A673 (cell line): Measurements from ENCODE around the gene TAOK3. TPM values are rescaled to one million over a fixed set of nuclear protein-coding genes. Genes with fewer than 3 reads are reported as not detected.

Experiments
- BruUV-seq: library from RNA; stranded (reverse); fragments of 400-500 nt; replicated peaks from 2 replicates; lab custom pipeline; 2021; lab: Mats Ljungman, UMichigan
- CTCF ChIA-PET: fragments of 300-600 bp; sonication (Branson Sonifier 250); formaldehyde crosslinking; loops from one replicate; lab custom pipeline; 2022; ENCODE audit warnings: antibody characterized with exemption; lab: Charles Lee
- POLR2A ChIA-PET: fragments of 300-600 bp; sonication (Branson Sonifier 250); formaldehyde crosslinking; loops from one replicate; lab custom pipeline; 2022; ENCODE audit warnings: antibody characterized with exemption; ENCODE audit not compliant: low non-redundant PET; lab: Charles Lee
- DNase-seq: peaks from one replicate; pipeline ENCODE4 v3.0.0-alpha.2; 2015; ENCODE audit warnings: low spot score
- H3K27ac ChIP-seq: fragments of 200-600 bp; sonication (generic); 2 replicates; pipeline ENCODE4 v1.5.1; 2016; ENCODE audit warnings: mixed run types, low read depth, mild to moderate bottlenecking, mixed read lengths, antibody characterized with exemption, low read length; ENCODE audit not compliant: poor library complexity, severe bottlenecking
- H3K27me3 ChIP-seq: fragments of 200-600 bp; sonication (generic); replicated peaks from 2 replicates; pipeline ENCODE4 v1.6.1; 2017; ENCODE audit warnings: mixed run types, low read depth, mild to moderate bottlenecking, mixed read lengths, antibody characterized with exemption, low read length; ENCODE audit not compliant: insufficient read depth, poor library complexity
- H3K36me3 ChIP-seq: fragments of 200-600 bp; sonication (generic); 2 replicates; pipeline ENCODE4 v1.6.1; 2016; ENCODE audit warnings: mixed run types, mild to moderate bottlenecking, mixed read lengths, antibody characterized with exemption, low read length; ENCODE audit not compliant: insufficient read depth, poor library complexity, severe bottlenecking
- H3K4me1 ChIP-seq: fragments of 200-600 bp; sonication (generic); 2 replicates; pipeline ENCODE4 v1.6.1; 2017; ENCODE audit warnings: mixed run types, mild to moderate bottlenecking, mixed read lengths, antibody characterized with exemption, low read length; ENCODE audit not compliant: insufficient read depth, poor library complexity, severe bottlenecking
- H3K4me3 ChIP-seq: fragments of 200-600 bp; sonication (generic); 2 replicates; pipeline ENCODE4 v1.5.1; 2016; ENCODE audit warnings: low read depth, mixed run types, mild to moderate bottlenecking, mixed read lengths, low read length; ENCODE audit not compliant: poor library complexity, severe bottlenecking
- H3K9me3 ChIP-seq: fragments of 200-600 bp; sonication (generic); 2 replicates; pipeline ENCODE4 v1.6.1; 2016; ENCODE audit warnings: mixed run types, low read depth, mild to moderate bottlenecking, mixed read lengths, antibody characterized with exemption, low read length; ENCODE audit not compliant: poor library complexity, severe bottlenecking
- EZH2 ChIP-seq: fragments of 200-600 bp; sonication (generic); IDR thresholded peaks from 2 replicates; pipeline ENCODE4 v1.6.1; 2017; ENCODE audit warnings: borderline replicate concordance, low read depth, mild to moderate bottlenecking, mixed read lengths, antibody characterized with exemption, low read length; ENCODE audit not compliant: poor library complexity, severe bottlenecking
- intact Hi-C: fragments of 100-400 bp; cut with micrococcal nuclease; formaldehyde crosslinking; loops from one replicate; pipeline ENCODE4 v1.10.0; 2022; ENCODE audit not compliant: unreplicated experiment
- total RNA-seq: library from RNA; stranded (reverse); gene quantifications from 2 replicates; pipeline ENCODE4 v1.2.3, GENCODE V29; 2021
- TF ChIP-seq, protein P1 (sequence below): fragments of 300-800, 200-600 bp; sonication (generic); conservative IDR thresholded peaks from 2 replicates; pipeline ENCODE4 v1.5.1; 2017; ENCODE audit warnings: low read depth, mild to moderate bottlenecking, antibody characterized with exemption, low read length, moderate library complexity, mixed read lengths

Gene TAOK3
- total RNA-seq, 1 experiment from 2014 or later, result 48.9 TPM

DNA sequence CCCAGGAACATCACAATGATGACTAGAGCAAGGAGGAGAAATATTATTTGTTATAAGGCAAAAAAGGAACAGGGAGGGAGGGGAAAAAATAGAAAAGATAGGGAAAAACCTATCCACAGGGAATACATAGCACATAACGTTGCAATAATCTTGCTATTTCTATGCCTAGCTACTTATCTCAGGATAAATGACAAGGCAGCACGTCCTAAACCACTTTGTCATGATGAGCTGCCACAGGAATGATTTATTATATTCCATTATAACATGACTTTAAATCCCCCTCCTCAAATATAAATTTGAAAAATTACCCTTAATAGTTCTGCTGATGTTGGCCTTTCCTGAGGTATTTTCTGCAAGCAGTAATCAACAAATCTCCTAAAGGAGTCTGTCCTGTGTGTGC, 160.1 kb downstream of the TAOK3 start:
- no peaks in the 10 kb centered on the region for H3K27me3 ChIP-seq
- BruUV-seq, result no TSS peak
- DNase-seq, result no peak
- H3K4me3 ChIP-seq, result no peak overlapping the region
- TF ChIP-seq, protein P1, sequence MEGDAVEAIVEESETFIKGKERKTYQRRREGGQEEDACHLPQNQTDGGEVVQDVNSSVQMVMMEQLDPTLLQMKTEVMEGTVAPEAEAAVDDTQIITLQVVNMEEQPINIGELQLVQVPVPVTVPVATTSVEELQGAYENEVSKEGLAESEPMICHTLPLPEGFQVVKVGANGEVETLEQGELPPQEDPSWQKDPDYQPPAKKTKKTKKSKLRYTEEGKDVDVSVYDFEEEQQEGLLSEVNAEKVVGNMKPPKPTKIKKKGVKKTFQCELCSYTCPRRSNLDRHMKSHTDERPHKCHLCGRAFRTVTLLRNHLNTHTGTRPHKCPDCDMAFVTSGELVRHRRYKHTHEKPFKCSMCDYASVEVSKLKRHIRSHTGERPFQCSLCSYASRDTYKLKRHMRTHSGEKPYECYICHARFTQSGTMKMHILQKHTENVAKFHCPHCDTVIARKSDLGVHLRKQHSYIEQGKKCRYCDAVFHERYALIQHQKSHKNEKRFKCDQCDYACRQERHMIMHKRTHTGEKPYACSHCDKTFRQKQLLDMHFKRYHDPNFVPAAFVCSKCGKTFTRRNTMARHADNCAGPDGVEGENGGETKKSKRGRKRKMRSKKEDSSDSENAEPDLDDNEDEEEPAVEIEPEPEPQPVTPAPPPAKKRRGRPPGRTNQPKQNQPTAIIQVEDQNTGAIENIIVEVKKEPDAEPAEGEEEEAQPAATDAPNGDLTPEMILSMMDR, result no peak
- TF ChIP-seq EZH2, result no peak
- intact Hi-C loops, result no loop called here
- H3K4me1 ChIP-seq, result no peaks in the 10 kb centered on the region
- CTCF ChIA-PET, result no interaction called here
- no peak overlapping the region for H3K27ac ChIP-seq
- H3K36me3 ChIP-seq, result peaks cover 9% of the 10 kb centered on the region
- POLR2A ChIA-PET, result no interaction called here
- H3K9me3 ChIP-seq, result no peaks in the 10 kb centered on the region

- Histone ChIP-seq H3K4me3 (no peak overlapping the region), H3K27ac (no peak overlapping the region), H3K27me3 (no peaks in the 10 kb centered on the region), H3K9me3 (no peaks in the 10 kb centered on the region), H3K4me1 (no peaks in the 10 kb centered on the region), H3K36me3 (peaks cover 2% of the 10 kb centered on the region)
- BruUV-seq, result no TSS peak
- TF ChIP-seq EZH2, result no peak
- TF ChIP-seq, protein P1, result no peak
- ChIA-PET CTCF (no interaction called here), POLR2A (no interaction called here)
- DNase-seq, result no peak
- intact Hi-C loops, result no loop called here
Measured at GRCh38 chr12:118206107-118206412, 166.6 kb downstream of the TAOK3 start.

GRCh38 chr12:118193958-118194357, 178.7 kb downstream of the TAOK3 start:
- H3K4me3 ChIP-seq, result no peak overlapping the region
- no peaks in the 10 kb centered on the region for H3K4me1 ChIP-seq
- ChIA-PET CTCF (no interaction called here), POLR2A (no interaction called here)
- no TSS peak for BruUV-seq
- no peaks in the 10 kb centered on the region for H3K9me3 ChIP-seq
- peaks cover 7% of the 10 kb centered on the region for H3K36me3 ChIP-seq
- no peaks in the 10 kb centered on the region for H3K27me3 ChIP-seq
- TF ChIP-seq EZH2, result no peak
- TF ChIP-seq, protein P1, result no peak
- no peak for DNase-seq
- intact Hi-C loops, result no loop called here
- no peak overlapping the region for H3K27ac ChIP-seq
